Sigmoid colon (tissue), 7 donors: ENCODE measurements around the gene BTK. TPM values are rescaled to one million over a fixed set of nuclear protein-coding genes. Genes with fewer than 3 reads are reported as not detected.
A peak's percentile ranks its signal among the peaks of the same experiment; 100 is the strongest.

Experiments
- DNase-seq: peaks from one replicate; pipeline ENCODE4 v3.0.0-alpha.2; 2019
- H3K27ac ChIP-seq, 4 donors: fragments of 200-600 bp; sonication (generic); one replicate each; pipeline ENCODE4 v1.5.1; 2016 to 2019; ENCODE audit warnings: mild to moderate bottlenecking in 1 of 4
- H3K27me3 ChIP-seq, 3 donors: fragments of 200-600 bp; sonication (generic); one replicate each; pipeline ENCODE4 v1.5.1; 2019; ENCODE audit warnings: mild to moderate bottlenecking in 1 of 3
- H3K36me3 ChIP-seq, 4 donors: fragments of 200-600 bp; sonication (generic); one replicate each; pipeline ENCODE4 v1.5.1; 2016 to 2019
- H3K4me1 ChIP-seq, 4 donors: fragments of 200-600 bp; sonication (generic); one replicate each; pipeline ENCODE4 v1.5.1; 2017 to 2019
- H3K4me3 ChIP-seq, 4 donors: fragments of 200-600 bp; sonication (generic); one replicate each; pipeline ENCODE4 v1.5.1; 2017 to 2019; ENCODE audit warnings: mild to moderate bottlenecking in 2 of 4, moderate library complexity in 1 of 4
- H3K9me3 ChIP-seq, 4 donors: fragments of 200-600 bp in 3 of 4; sonication (generic) in 3 of 4; one replicate each; pipeline versions ENCODE4 v1.5.1 to v1.6.1; 2013 to 2019
- EP300 ChIP-seq, 4 donors: sonication (generic); formaldehyde crosslinking; IDR thresholded peaks; one replicate each; pipeline ENCODE4 v1.6.1; 2017; ENCODE audit warnings: antibody characterized with exemption in 4 of 4
- POLR2A ChIP-seq, 2 donors: fragments of 450-650 bp; IDR thresholded peaks; one replicate each; pipeline ENCODE4 v1.6.1; 2016; ENCODE audit warnings: antibody characterized with exemption in 2 of 2, mild to moderate bottlenecking in 2 of 2, moderate library complexity in 2 of 2
- POLR2AphosphoS5 ChIP-seq, 4 donors: sonication (generic); formaldehyde crosslinking; IDR thresholded peaks; one replicate each; pipeline ENCODE4 v1.6.1; 2017; ENCODE audit warnings: antibody characterized with exemption in 4 of 4
- WGBS, 2 donors: extraction: QIAGEN DNeasy Blood & Tissue Kit; methylation state at CpG; one replicate each; pipeline ENCODE4 v1.1.7; 2013; 5-methylcytosine and 5-hydroxymethylcytosine counted together
- intact Hi-C: fragments of 100-400 bp; cut with DNase I; formaldehyde crosslinking; loops from one replicate; pipeline ENCODE4 v1.15.1; 2023
- polyA plus RNA-seq, 3 donors: library from polyadenylated mRNA; stranded (reverse); fragments of 200-250 nt; gene quantifications; one replicate each; pipeline ENCODE4 v1.2.3, GENCODE V29; 2013
- total RNA-seq, 4 donors: library from RNA; depleted of rRNA; stranded (reverse); fragments of >200 nt; gene quantifications; one replicate each; pipeline ENCODE4 v1.1.0, GENCODE V29; 2016
- TF ChIP-seq, protein P1 (sequence below), 4 experiments: fragments of 450-650 bp in 3 of 4; fragments of 200-600 bp in 1 of 4; IDR thresholded peaks; one replicate each; pipeline ENCODE4 v1.5.1; 2016 to 2019; ENCODE audit warnings: antibody characterized with exemption in 4 of 4, mild to moderate bottlenecking in 3 of 4, moderate library complexity in 2 of 4
- donor health status: healthy with polysubstance abuse.
- donor health status: Bipolar disorder and iron deficiency.
- donor health status: healthy.

Gene BTK
- total RNA-seq: 1 to 10 TPM; 4.2 to 8.6 (median 6.1) TPM
- polyA plus RNA-seq: 10 to 100 TPM in 1 of 3 donors, 1 to 10 TPM in 2; 4.2 to 23.2 (median 5.4) TPM

DNA sequence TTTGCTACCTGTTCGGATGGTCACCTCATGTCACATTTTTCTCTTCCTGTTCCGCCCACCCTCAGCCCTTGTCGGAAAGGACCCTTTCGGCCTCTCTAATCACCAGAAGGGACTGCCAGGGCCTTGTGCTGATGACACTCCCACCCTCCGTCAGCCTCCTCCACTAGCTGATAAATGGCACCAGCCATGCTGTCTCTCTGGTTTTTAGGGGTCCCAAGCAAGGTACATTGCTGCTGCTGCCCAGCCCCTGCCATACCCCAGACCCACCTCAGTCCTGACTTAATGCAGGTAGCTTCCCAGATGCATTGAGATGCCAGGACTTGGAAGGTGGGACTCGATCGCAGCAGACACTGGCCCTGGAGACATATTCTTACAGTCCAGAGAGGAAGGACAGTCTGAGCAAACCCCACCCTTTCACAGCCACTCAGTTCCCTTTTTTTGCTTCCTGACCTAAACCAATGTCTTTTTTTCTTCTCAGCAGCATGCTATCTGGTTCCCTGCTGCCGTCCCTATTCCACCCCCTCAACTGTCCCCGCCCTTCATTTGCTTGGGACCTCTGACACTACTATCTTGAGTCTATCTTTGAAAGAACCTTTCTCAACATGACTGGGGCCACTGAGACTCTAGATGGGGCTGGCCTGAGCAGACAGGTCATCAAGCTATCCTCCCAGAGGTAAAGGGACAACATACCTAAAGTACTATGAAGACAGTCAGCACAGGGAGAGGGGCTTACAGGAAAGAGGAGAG is at the start of gene BTK:
Gene BTK, minus strand, starts transcription at position 397 of the 747 bp plus-strand sequence. CDS start 10,907 bp downstream, outside the sequence.
- no peak for DNase-seq
- Histone ChIP-seq H3K27ac (no peak within 1 kb of the TSS), H3K9me3 (no peaks in the 10 kb centered on the region), H3K4me3 (peak within 1 kb of the TSS in 1 of 4 donors; percentile 11), H3K27me3 (no peaks in the 10 kb centered on the region), H3K36me3 (no peaks in the 10 kb centered on the region), H3K4me1 (no peaks in the 10 kb centered on the region)
- intact Hi-C loops: no loop called here
- no peak for TF ChIP-seq POLR2A (IDR thresholded peaks at IDR 0.05)
- no peak for TF ChIP-seq POLR2AphosphoS5 (IDR thresholded peaks at IDR 0.05)
- TF ChIP-seq, protein P1, sequence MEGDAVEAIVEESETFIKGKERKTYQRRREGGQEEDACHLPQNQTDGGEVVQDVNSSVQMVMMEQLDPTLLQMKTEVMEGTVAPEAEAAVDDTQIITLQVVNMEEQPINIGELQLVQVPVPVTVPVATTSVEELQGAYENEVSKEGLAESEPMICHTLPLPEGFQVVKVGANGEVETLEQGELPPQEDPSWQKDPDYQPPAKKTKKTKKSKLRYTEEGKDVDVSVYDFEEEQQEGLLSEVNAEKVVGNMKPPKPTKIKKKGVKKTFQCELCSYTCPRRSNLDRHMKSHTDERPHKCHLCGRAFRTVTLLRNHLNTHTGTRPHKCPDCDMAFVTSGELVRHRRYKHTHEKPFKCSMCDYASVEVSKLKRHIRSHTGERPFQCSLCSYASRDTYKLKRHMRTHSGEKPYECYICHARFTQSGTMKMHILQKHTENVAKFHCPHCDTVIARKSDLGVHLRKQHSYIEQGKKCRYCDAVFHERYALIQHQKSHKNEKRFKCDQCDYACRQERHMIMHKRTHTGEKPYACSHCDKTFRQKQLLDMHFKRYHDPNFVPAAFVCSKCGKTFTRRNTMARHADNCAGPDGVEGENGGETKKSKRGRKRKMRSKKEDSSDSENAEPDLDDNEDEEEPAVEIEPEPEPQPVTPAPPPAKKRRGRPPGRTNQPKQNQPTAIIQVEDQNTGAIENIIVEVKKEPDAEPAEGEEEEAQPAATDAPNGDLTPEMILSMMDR (IDR thresholded peaks at IDR 0.05): no peak
- TF ChIP-seq EP300 (IDR thresholded peaks at IDR 0.05): no peak
- WGBS, 2 donors: 55 to 83% methylated on average over 9 of the region's 9 CpGs

DNA sequence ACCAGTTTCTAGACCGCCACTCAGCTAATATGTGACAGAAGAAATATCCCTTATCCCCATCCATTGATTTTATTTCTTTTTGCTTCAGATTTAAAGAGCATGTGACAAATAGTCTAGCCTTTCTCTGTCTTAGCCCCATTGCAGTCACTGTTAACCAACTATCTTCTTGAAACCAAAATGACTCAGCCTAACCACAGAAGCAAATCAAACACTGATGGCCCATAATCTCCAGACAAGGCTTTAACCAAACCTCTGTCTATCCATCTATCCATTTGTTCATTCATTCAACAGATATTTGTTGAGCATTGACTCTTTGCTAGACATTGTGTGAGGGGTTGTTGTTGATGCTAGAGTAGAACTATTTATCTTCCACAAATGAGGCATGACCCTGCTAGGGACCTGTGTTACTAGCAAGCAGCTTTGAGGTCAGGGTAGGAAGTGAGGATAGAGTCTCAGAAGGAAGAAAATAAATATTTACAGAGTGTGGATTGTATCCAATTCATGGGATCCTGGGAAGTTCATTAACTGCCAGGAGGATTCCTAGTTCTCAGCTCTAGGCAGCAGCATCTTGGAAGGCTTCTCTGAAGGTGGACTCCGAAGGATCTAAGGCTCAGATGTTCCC is 44.6 kb upstream of the BTK start:
- H3K9me3 ChIP-seq: no peaks in the 10 kb centered on the region
- DNase-seq: no peak
- WGBS, 2 donors: 60 to 83% methylated on average over 2 of the region's 2 CpGs
- no peaks in the 10 kb centered on the region for H3K4me1 ChIP-seq
- peaks cover 0 to 20% (median 0%) of the 10 kb centered on the region in 4 donors for H3K36me3 ChIP-seq
- TF ChIP-seq POLR2A (IDR thresholded peaks at IDR 0.05) (no peak), EP300 (IDR thresholded peaks at IDR 0.05) (no peak), POLR2AphosphoS5 (IDR thresholded peaks at IDR 0.05) (no peak)
- TF ChIP-seq, protein P1 (IDR thresholded peaks at IDR 0.05): no peak
- H3K27ac ChIP-seq: no peak overlapping the region
- intact Hi-C loops: no loop called here
- no peak overlapping the region for H3K4me3 ChIP-seq
- no peaks in the 10 kb centered on the region for H3K27me3 ChIP-seq

GRCh38 chrX:101429934-101430333 is 43.9 kb upstream of the BTK start:
- no peaks in the 10 kb centered on the region for H3K9me3 ChIP-seq
- no peaks in the 10 kb centered on the region for H3K4me1 ChIP-seq
- no peak for DNase-seq
- no peaks in the 10 kb centered on the region for H3K27me3 ChIP-seq
- H3K4me3 ChIP-seq: no peak overlapping the region
- intact Hi-C loops: no loop called here
- no peak overlapping the region for H3K27ac ChIP-seq
- TF ChIP-seq EP300 (IDR thresholded peaks at IDR 0.05): no peak
- TF ChIP-seq POLR2A (IDR thresholded peaks at IDR 0.05): no peak
- TF ChIP-seq, protein P1 (IDR thresholded peaks at IDR 0.05): no peak
- no peak for TF ChIP-seq POLR2AphosphoS5 (IDR thresholded peaks at IDR 0.05)
- peaks cover 0 to 20% (median 0%) of the 10 kb centered on the region in 4 donors for H3K36me3 ChIP-seq
- 74 to 82% methylated on average over 1 of the region's 1 CpG for WGBS, 2 donors

GRCh38 chrX:101427954-101428353 is 42.0 kb upstream of the BTK start:
- Histone ChIP-seq H3K4me3 (no peak overlapping the region), H3K27ac (no peak overlapping the region), H3K4me1 (no peaks in the 10 kb centered on the region), H3K9me3 (no peaks in the 10 kb centered on the region), H3K36me3 (peaks cover 0 to 28% (median 0%) of the 10 kb centered on the region in 4 donors), H3K27me3 (no peaks in the 10 kb centered on the region)
- no peak for DNase-seq
- TF ChIP-seq, protein P1 (IDR thresholded peaks at IDR 0.05): no peak
- TF ChIP-seq EP300 (IDR thresholded peaks at IDR 0.05) (no peak), POLR2AphosphoS5 (IDR thresholded peaks at IDR 0.05) (no peak), POLR2A (IDR thresholded peaks at IDR 0.05) (no peak)
- WGBS, 2 donors: 97 to 98% methylated on average over 2 of the region's 2 CpGs
- intact Hi-C loops: no loop called here
